Measurements from ENCODE around the gene KISS1R. TPM values are rescaled to one million over a fixed set of nuclear protein-coding genes. Genes with fewer than 3 reads are reported as not detected.

The KISS1R gene
- 0.28 TPM in 1 of 2 replicates, not detected in the other for total RNA-seq

DNA sequence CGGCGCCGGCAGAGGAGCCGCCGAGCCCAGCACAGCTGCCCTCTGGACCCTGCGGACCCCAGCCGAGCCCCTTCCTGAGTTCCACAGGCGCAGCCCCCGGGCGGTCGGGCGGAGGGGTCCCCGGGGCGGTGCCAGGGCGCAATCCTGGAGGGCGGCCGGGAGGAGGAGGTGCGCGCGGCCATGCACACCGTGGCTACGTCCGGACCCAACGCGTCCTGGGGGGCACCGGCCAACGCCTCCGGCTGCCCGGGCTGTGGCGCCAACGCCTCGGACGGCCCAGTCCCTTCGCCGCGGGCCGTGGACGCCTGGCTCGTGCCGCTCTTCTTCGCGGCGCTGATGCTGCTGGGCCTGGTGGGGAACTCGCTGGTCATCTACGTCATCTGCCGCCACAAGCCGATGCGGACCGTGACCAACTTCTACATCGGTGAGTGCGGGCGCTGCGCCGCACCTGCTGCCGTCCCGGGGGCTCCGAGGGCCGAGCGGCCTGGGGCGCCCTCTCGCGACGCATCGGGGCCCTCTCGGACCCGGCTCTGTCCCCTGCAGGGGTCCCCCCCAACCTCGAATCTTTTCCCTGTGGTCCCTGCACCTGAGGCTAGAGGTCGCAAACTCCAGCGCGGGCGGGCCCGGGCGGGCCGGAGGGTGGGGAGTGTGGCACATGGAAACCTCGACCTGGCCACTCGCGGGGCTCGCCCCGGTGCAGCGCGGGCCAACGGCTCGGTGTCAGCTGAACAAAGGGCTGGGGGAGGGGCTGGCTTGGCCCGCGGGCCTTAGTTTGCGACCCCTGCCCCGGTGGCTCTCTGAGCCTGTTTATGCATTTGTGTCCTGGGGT lies at the start of gene KISS1R:
Gene KISS1R (plus strand): TSS at position 11 of the 829 bp plus-strand sequence. CDS start 170 bp downstream, at position 181.

DNA sequence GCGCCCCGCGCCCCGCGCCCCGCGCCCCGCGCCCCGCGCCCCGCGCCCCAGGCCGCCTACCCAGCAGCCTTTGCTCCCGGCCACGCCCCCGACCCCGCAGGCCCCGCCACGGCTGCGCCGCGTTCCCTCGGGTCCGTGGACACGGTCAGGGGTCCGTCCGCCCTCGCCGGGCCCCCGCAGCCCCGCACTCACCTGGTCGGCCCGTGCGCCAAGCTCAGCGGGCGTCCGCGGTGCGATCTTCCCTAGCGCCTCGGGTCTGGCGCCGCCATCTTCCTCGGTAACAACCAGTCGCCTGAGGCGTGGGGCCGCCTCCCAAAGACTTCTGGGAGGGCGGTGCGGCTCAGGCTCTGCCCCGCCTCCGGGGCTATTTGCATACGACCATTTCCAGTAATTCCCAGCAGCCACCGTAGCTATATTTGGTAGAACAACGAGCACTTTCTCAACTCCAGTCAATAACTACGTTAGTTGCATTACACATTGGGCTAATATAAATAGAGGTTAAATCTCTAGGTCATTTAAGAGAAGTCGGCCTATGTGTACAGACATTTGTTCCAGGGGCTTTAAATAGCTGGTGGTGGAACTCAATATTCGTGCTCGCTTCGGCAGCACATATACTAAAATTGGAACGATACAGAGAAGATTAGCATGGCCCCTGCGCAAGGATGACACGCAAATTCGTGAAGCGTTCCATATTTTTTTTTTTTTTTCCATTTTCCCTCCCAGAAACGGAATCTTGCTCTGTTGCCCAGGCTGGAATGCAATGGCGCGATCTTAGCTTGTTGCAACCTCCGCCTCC lies 24.0 kb upstream of the KISS1R start, which contains the start of the genes MED16 and RNU6-9:
Gene MED16 (minus strand): TSS at position 294 of the 796 bp plus-strand sequence. CDS start 2,056 bp downstream, outside the sequence.
Gene RNU6-9 (plus strand): TSS at position 591 of the 796 bp plus-strand sequence.

DNA sequence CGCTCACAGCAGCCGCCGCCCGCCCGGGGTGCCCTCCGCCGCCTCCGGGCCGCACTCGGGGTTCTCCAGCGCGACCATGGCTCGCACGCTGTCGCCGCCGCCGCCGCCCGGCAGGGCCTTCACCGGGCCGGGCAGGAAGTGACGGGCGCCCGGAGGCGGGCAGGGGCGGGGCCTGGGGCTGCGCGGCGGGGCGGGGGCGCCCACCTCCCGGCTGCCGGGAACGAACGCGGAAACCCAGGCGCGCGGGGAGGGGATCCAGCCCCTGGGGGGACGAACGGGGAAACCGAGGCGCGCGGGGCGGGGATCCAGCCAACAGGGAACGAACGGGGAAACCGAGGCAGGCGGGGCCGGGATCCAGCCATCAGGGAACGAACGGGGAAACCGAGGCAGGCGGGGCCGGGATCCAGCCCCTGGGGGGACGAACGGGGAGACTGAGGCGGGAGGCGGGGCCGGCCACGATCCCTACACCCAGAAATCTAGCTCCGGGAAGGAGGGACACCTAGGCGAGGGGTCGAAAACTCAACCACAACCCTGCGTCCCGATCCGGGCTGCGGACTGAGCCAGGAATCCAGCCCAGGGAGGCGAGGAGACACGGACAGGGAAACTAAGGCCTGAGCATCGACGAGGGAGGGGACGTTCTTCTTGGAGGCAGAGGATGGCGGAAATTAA lies 3.9 kb upstream of the KISS1R start, which contains the start of gene R3HDM4:
Gene R3HDM4 (minus strand): TSS at position 140 of the 669 bp plus-strand sequence. CDS start 62 bp downstream, at position 78.

DNA sequence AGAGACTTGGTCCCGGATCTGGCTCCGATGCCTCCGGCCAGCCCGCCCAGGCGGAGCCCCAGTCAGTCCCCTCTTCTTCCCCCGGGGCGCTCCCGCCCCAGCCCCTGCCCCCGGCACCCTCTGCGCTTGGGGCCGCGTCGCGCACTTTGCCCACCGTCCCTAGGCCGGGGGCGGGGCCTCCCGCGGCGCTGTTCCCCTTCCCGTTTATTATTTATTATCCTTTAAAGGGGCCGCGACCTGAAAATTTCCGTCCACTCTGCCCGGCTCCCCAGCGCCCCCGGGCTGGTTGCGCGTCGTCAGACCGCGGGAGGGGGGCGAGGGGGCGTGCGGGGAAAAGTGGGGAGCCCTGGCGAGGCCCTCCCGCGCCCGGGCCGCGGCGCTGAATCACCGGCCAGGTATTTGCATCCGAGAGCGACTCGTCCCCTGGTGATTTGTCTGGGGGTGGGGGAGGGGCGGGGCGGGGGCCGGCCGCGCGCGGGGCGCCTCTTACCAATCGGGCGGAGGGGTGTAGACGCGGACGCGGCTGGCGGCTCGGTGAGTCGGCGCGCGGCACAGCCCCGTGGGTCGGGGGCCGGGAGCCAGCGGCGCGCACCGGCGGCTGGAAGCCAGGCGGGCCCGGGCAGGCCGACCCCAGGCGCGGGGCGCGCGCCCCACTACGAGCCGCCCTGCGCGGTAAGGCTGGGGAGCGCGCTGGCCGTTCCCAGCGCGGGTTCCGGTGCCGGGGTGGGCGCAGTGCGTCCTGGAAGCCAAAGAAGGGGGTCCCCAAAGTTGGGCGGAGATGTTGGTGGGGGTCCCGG lies 8.6 kb downstream of the KISS1R start, which contains the start of gene ARID3A:
Gene ARID3A (plus strand): TSS at position 510 of the 797 bp plus-strand sequence. CDS start 3,494 bp downstream, outside the sequence.

Other genes with a start within 250 kb of the KISS1R start
- gene FSTL3, start 240.9 kb upstream of the KISS1R start, total RNA-seq, result 52.0 and 68.5 TPM in 2 replicates
- gene PRSS57, start 221.9 kb upstream of the KISS1R start, total RNA-seq, result not detected in 2 replicates
- 3.8 and 13.8 TPM in 2 replicates for gene PALM, start 208.4 kb upstream of the KISS1R start, total RNA-seq
- 0.19 and 0.85 TPM in 2 replicates for gene MISP, start 166.2 kb upstream of the KISS1R start, total RNA-seq
- gene PTBP1, start 119.9 kb upstream of the KISS1R start, total RNA-seq, result 56.9 and 163 TPM in 2 replicates
- 0.56 TPM in 1 of 2 replicates, not detected in the other for gene PLPPR3, start 95.4 kb upstream of the KISS1R start, total RNA-seq
- not detected in 2 replicates for gene AZU1, start 89.5 kb upstream of the KISS1R start, total RNA-seq
- not detected in 2 replicates for gene PRTN3, start 76.3 kb upstream of the KISS1R start, total RNA-seq
- gene ELANE, start 65.0 kb upstream of the KISS1R start, total RNA-seq, result not detected in 2 replicates
- 0.38 and 4.5 TPM in 2 replicates for gene CFD, start 57.7 kb upstream of the KISS1R start, total RNA-seq
- 19.2 and 21.3 TPM in 2 replicates for gene MED16, start 24.1 kb upstream of the KISS1R start, total RNA-seq
- gene RNU6-9, start 23.8 kb upstream of the KISS1R start, total RNA-seq, result not detected in 2 replicates
- gene R3HDM4, start 4.1 kb upstream of the KISS1R start, total RNA-seq, result 18.3 and 18.4 TPM in 2 replicates
- 12.7 and 15.1 TPM in 2 replicates for gene ARID3A, start 8.7 kb downstream of the KISS1R start, total RNA-seq
- gene WDR18, start 67.0 kb downstream of the KISS1R start, total RNA-seq, result 36.1 and 64.8 TPM in 2 replicates
- gene GRIN3B, start 83.1 kb downstream of the KISS1R start, total RNA-seq, result under 0.01 TPM in 2 replicates
- gene TMEM259, start 103.8 kb downstream of the KISS1R start, total RNA-seq, result 65.7 and 95.7 TPM in 2 replicates
- gene RNU6-2, start 104.2 kb downstream of the KISS1R start, total RNA-seq, result not detected in 2 replicates
- gene CNN2, start 109.3 kb downstream of the KISS1R start, total RNA-seq, result 141 and 167 TPM in 2 replicates
- 5.0 and 5.9 TPM in 2 replicates for gene ABCA7, start 122.8 kb downstream of the KISS1R start, total RNA-seq
- gene ARHGAP45, start 149.8 kb downstream of the KISS1R start, total RNA-seq, result 1.7 and 2.0 TPM in 2 replicates
- gene POLR2E, start 178.0 kb downstream of the KISS1R start, total RNA-seq, result 42.8 and 90.5 TPM in 2 replicates
- 187 and 281 TPM in 2 replicates for gene GPX4, start 186.7 kb downstream of the KISS1R start, total RNA-seq

All from regular cardiac myocyte (primary cell).